ENCODE data around the gene APOL4. TPM values are rescaled to one million over a fixed set of nuclear protein-coding genes. Genes with fewer than 3 reads are reported as not detected.

APOL4 gene
- total and polyA plus RNA-seq, 12 donors, result 1.6 to 22.6 (median 4.2) TPM; not detected in 1

DNA sequence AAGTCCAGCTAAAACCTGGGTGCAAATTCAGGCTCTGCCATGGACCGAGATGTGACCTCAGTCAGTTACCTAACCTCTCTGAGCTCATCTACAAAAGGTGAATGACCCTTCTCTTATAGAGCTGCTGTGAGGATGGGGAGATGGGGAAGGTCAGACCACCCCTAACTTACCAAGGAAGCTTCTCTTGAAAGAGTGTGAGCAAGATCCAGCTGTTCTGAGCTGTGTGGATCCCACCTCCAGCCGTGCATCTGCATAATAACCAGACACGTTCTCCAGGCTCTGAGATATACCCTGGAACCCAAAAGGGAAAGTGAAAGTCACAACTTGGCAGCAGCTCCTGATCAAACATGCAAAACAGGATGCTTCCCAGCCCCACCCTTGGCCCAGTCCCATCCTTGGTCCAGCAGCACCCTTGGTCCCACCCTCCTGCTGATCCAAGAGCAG is 41.1 kb downstream of the APOL4 start, which contains the start of gene APOL3:
Gene APOL3, minus strand, starts transcription at position 257 of the 444 bp plus-strand sequence. CDS start 11,700 bp downstream, outside the sequence.
- DNase-seq (peak; percentile 79 to 93), ATAC-seq (peak; percentile 65 to 83 (median 73))
- TF ChIP-seq CTCF (IDR thresholded peaks at IDR 0.05), result no peak
- H3K9me3 ChIP-seq, result no peaks in the 10 kb centered on the region
- peaks cover 2 to 93% (median 46%) of the 10 kb centered on the region in 9 donors for H3K4me1 ChIP-seq
- peak within 1 kb of the TSS; percentile 32 to 69 (median 63) for H3K4me3 ChIP-seq
- peak within 1 kb of the TSS; percentile 88 to 95 (median 94) for H3K27ac ChIP-seq
- intact Hi-C loops (cut with DNase I), result loop anchor here in 1 of 10 donors (10.0 kb wide), 1 partner anchor 324 kb away; the partner anchor contains the start of gene TXN2
- H3K27me3 ChIP-seq, result no peaks in the 10 kb centered on the region
- 28 to 41% methylated on average over 3 of the region's 3 CpGs for WGBS, 2 donors
- H3K36me3 ChIP-seq, result no peaks in the 10 kb centered on the region

- DNase-seq, result peak; percentile 82 to 94
- H3K27me3 ChIP-seq, result no peaks in the 10 kb centered on the region
- intact Hi-C loops (cut with DNase I), result loop anchor here in 1 of 10 donors (10.0 kb wide), 1 partner anchor 328 kb away; the partner anchor contains the start of gene TXN2
- ATAC-seq, result peak; percentile 78 to 90 (median 84)
- H3K4me1 ChIP-seq, result peaks cover 10 to 98% (median 84%) of the 10 kb centered on the region in 9 donors
- no peaks in the 10 kb centered on the region for H3K9me3 ChIP-seq
- no peak for TF ChIP-seq CTCF (IDR thresholded peaks at IDR 0.05)
- WGBS, 2 donors, result 32 to 42% methylated on average over 15 of the region's 15 CpGs
- H3K36me3 ChIP-seq, result peaks cover 0 to 15% (median 0%) of the 10 kb centered on the region in 9 donors
- H3K27ac ChIP-seq, result peak overlapping the region; percentile 88 to 95 (median 94)
- H3K4me3 ChIP-seq, result peak overlapping the region; percentile 26 to 69 (median 63)
These were observed 44.8 kb downstream of the APOL4 start for GRCh38 chr22:36156515-36157419.

GRCh38 chr22:36156119-36156514 is 45.5 kb downstream of the APOL4 start:
- intact Hi-C loops (cut with DNase I), result loop anchor here in 1 of 10 donors (10.0 kb wide), 1 partner anchor 329 kb away; the partner anchor contains the start of gene TXN2
- no peaks in the 10 kb centered on the region for H3K27me3 ChIP-seq
- peak overlapping the region; percentile 88 to 95 (median 94) for H3K27ac ChIP-seq
- ATAC-seq (no peak), DNase-seq (no peak)
- peaks cover 10 to 98% (median 86%) of the 10 kb centered on the region in 9 donors for H3K4me1 ChIP-seq
- H3K9me3 ChIP-seq, result no peaks in the 10 kb centered on the region
- H3K36me3 ChIP-seq, result peaks cover 0 to 15% (median 0%) of the 10 kb centered on the region in 9 donors
- WGBS, 2 donors, result 44 to 56% methylated on average over 8 of the region's 8 CpGs
- TF ChIP-seq CTCF (IDR thresholded peaks at IDR 0.05), result no peak
- H3K4me3 ChIP-seq, result peak overlapping the region; percentile 26 to 69 (median 63)

GRCh38 chr22:36155702-36156101 is 45.9 kb downstream of the APOL4 start:
- peak in 2 of 9 donors; percentile 6 to 15 for TF ChIP-seq CTCF (IDR thresholded peaks at IDR 0.05)
- Histone ChIP-seq H3K36me3 (peaks cover 0 to 15% (median 0%) of the 10 kb centered on the region in 9 donors), H3K9me3 (no peaks in the 10 kb centered on the region), H3K4me1 (peaks cover 13 to 98% (median 86%) of the 10 kb centered on the region in 9 donors), H3K27ac (peak overlapping the region; percentile 88 to 95 (median 94)), H3K27me3 (no peaks in the 10 kb centered on the region), H3K4me3 (peak overlapping the region in 9 of 10 donors; percentile 9 to 69 (median 63))
- peak; percentile 64 to 83 for DNase-seq
- 32 to 50% methylated on average over 7 of the region's 7 CpGs for WGBS, 2 donors
- peak; percentile 70 to 87 (median 80) for ATAC-seq
- intact Hi-C loops (cut with DNase I), result loop anchor here in 1 of 10 donors (10.0 kb wide), 1 partner anchor 329 kb away; the partner anchor contains the start of gene TXN2
